DOHH2 (cell line): Measurements from ENCODE around the gene TXNDC11.
A peak's percentile ranks its signal among the peaks of the same experiment; 100 is the strongest.

ENCODE experiments used
- H3F3A ChIP-seq: fragments of 200-600 bp; sonication (generic), shearing (Covaris generic); 2 replicates; pipeline ENCODE4 v1.6.0; 2016; ENCODE audit warnings: antibody characterized with exemption, mild to moderate bottlenecking; ENCODE audit not compliant: control insufficient read depth, insufficient read depth
- H3K27ac ChIP-seq: fragments of 200-600 bp; sonication (generic); 2 replicates; pipeline ENCODE4 v1.5.1; 2014; ENCODE audit warnings: low read depth, mild to moderate bottlenecking, low read length, moderate library complexity
- H3K27me3 ChIP-seq: fragments of 200-600 bp; sonication (generic); 2 replicates; pipeline ENCODE4 v1.6.1; 2014; ENCODE audit warnings: mild to moderate bottlenecking, low read length, mixed read lengths; ENCODE audit not compliant: control insufficient read depth
- H3K36me3 ChIP-seq: fragments of 200-600 bp; sonication (generic); 2 replicates; pipeline ENCODE4 v1.6.1; 2014; ENCODE audit warnings: mild to moderate bottlenecking, low read length, moderate library complexity, mixed read lengths; ENCODE audit not compliant: control insufficient read depth
- H3K4me1 ChIP-seq: fragments of 200-600 bp; sonication (generic); 2 replicates; pipeline ENCODE4 v1.6.1; 2014; ENCODE audit warnings: mild to moderate bottlenecking, low read length, mixed read lengths; ENCODE audit not compliant: control insufficient read depth
- H3K4me2 ChIP-seq: fragments of 200-600 bp; sonication (generic); 2 replicates; pipeline ENCODE4 v1.6.0; 2014; ENCODE audit warnings: mild to moderate bottlenecking, low read length, moderate library complexity
- H3K4me3 ChIP-seq: fragments of 200-600 bp; sonication (generic); 2 replicates; pipeline ENCODE4 v1.5.1; 2014; ENCODE audit warnings: mild to moderate bottlenecking, low read length, mixed read lengths
- H3K79me2 ChIP-seq: fragments of 200-600 bp; sonication (generic); 2 replicates; pipeline ENCODE4 v1.6.1; 2014; ENCODE audit warnings: mild to moderate bottlenecking, low read length, mixed read lengths; ENCODE audit not compliant: control insufficient read depth
- H3K9me2 ChIP-seq: fragments of 200-600 bp; sonication (generic); replicated peaks from 2 replicates; pipeline ENCODE4 v1.6.1; 2014; ENCODE audit warnings: mild to moderate bottlenecking, low read length, mixed read lengths; ENCODE audit not compliant: control insufficient read depth
- H3K9me3 ChIP-seq: fragments of 200-600 bp; sonication (generic); 2 replicates; pipeline ENCODE4 v1.6.1; 2014; ENCODE audit warnings: antibody characterized with exemption, low read length, mixed read lengths; ENCODE audit not compliant: control insufficient read depth, insufficient read depth
- H4K20me1 ChIP-seq: fragments of 200-600 bp; sonication (generic); 2 replicates; pipeline ENCODE4 v1.6.0; 2014; ENCODE audit warnings: low read depth, mild to moderate bottlenecking, antibody characterized with exemption, low read length, moderate library complexity; ENCODE audit not compliant: control insufficient read depth, insufficient read depth
- EZH2phosphoT487 ChIP-seq: fragments of 200-600 bp; sonication (generic); IDR thresholded peaks from 2 replicates; pipeline ENCODE4 v1.6.1; 2017; ENCODE audit warnings: borderline replicate concordance, mild to moderate bottlenecking, antibody characterized with exemption, low read length, moderate library complexity, mixed read lengths
- TF ChIP-seq, protein P1 (sequence below): fragments of 200-600 bp; sonication (generic); IDR thresholded peaks from one replicate; pipeline ENCODE4 v1.5.1; 2014; ENCODE audit warnings: antibody characterized with exemption, mild to moderate bottlenecking, low read depth, low read length; ENCODE audit not compliant: poor library complexity, severe bottlenecking

The TXNDC11 gene

DNA sequence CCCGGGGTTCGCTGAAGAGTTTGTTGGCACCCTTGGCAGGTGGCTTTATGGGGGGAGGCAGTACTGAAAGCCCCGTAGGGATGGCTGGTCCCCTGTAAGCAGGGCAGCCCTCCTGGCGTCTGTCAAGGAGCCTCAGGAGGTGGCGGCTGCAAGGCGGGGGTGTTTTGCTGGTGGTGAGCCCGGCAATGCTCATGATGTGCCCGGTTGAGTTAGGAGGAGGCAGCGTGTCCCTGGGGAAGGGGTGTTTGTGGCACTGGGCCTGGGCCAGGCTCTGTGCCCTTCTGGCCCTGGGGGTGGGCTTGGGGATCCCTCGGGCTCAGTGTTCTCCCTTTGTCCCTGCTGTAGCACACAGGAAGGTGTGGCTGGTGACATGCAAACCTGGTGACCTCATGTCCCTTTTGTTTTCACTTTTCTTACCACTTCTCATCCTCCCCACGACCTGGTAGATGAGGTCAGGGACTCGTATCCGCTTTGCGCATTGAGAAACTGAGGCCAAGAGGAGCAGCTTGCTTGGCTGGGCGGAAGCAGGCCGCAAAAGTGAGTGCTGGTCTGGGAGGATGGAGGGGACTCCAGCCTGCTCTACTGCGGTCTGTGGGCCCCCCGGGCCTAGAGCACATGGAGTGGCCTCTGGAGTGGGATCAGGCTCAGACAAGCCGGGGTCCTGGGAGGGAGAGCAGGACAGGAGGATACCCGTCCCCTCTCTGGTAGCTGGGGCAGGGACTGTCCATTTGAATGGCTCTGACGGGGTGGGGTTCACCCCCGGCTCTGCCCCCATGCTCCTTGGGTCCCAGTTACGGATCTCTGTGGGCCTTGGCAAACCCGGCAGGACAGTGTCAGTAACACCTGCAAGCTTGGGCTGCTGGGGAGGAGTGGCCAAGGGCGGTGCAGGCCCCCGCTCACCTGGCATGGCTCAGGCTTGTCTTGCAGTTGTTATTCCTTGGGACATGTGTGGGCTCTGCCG lies 72.2 kb downstream of the TXNDC11 start:
- Histone ChIP-seq H3K9me3 (no peaks in the 10 kb centered on the region), H4K20me1 (no peaks in the 10 kb centered on the region), H3K27me3 (peaks cover 11% of the 10 kb centered on the region), H3F3A (peaks cover 10% of the 10 kb centered on the region), H3K79me2 (peaks cover 42% of the 10 kb centered on the region), H3K4me2 (peak overlapping the region; percentile 86), H3K4me1 (peaks cover 86% of the 10 kb centered on the region), H3K9me2 (no peaks in the 10 kb centered on the region), H3K4me3 (peak overlapping the region; percentile 78), H3K36me3 (no peaks in the 10 kb centered on the region), H3K27ac (no peak overlapping the region)
- no peak for TF ChIP-seq EZH2phosphoT487
- TF ChIP-seq, protein P1, sequence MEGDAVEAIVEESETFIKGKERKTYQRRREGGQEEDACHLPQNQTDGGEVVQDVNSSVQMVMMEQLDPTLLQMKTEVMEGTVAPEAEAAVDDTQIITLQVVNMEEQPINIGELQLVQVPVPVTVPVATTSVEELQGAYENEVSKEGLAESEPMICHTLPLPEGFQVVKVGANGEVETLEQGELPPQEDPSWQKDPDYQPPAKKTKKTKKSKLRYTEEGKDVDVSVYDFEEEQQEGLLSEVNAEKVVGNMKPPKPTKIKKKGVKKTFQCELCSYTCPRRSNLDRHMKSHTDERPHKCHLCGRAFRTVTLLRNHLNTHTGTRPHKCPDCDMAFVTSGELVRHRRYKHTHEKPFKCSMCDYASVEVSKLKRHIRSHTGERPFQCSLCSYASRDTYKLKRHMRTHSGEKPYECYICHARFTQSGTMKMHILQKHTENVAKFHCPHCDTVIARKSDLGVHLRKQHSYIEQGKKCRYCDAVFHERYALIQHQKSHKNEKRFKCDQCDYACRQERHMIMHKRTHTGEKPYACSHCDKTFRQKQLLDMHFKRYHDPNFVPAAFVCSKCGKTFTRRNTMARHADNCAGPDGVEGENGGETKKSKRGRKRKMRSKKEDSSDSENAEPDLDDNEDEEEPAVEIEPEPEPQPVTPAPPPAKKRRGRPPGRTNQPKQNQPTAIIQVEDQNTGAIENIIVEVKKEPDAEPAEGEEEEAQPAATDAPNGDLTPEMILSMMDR = no peak

DNA sequence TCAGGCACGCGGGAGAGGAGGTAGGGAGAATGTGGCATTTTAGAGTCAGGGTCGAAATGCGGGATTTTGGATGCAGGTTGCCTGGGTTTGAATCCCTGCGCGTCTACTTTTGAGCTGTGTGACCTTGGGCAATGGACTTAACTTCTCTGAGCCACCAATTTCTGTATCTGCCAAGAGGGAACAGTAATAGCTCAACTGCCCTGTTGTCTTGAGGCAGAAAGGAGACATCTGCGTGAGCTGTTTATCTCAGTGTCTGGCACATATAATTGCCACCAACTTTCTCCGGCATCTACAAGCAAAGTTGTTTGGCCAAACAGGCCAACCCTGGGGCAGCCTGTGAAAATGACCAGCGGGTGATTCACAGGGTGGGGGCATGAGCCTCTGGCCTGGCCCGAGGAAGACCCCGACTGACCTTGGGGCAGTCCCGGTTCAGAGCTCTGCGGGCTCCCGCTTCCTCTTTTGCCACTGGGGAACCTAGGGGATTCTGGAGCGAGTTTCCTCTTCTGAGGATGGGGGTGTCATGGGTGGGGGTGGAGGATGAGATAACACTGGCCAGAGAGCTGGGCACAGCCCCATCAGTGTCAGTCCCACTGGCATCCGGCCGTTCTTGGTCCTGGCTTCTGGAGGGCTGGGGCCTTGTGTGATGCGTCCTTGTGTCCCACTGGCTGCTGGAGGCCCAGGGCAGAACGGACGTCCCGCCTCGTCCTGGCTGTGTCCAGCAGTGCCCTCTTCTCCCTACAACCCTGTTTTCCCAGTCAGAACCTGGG lies 73.1 kb downstream of the TXNDC11 start:
- H3K9me3 ChIP-seq = no peaks in the 10 kb centered on the region
- H3K4me3 ChIP-seq = peak overlapping the region; percentile 78
- peak overlapping the region; percentile 86 for H3K4me2 ChIP-seq
- H3K79me2 ChIP-seq = peaks cover 42% of the 10 kb centered on the region
- no peaks in the 10 kb centered on the region for H3K36me3 ChIP-seq
- H3F3A ChIP-seq = peaks cover 10% of the 10 kb centered on the region
- H3K27ac ChIP-seq = no peak overlapping the region
- peaks cover 11% of the 10 kb centered on the region for H3K27me3 ChIP-seq
- no peaks in the 10 kb centered on the region for H4K20me1 ChIP-seq
- H3K4me1 ChIP-seq = peaks cover 90% of the 10 kb centered on the region
- TF ChIP-seq, protein P1 = no peak
- no peak for TF ChIP-seq EZH2phosphoT487
- no peaks in the 10 kb centered on the region for H3K9me2 ChIP-seq

GRCh38 chr16:11668623-11669379 lies 73.9 kb downstream of the TXNDC11 start:
- Histone ChIP-seq H3K9me3 (no peaks in the 10 kb centered on the region), H3K4me1 (peaks cover 91% of the 10 kb centered on the region), H4K20me1 (no peaks in the 10 kb centered on the region), H3K27ac (no peak overlapping the region), H3K27me3 (peaks cover 11% of the 10 kb centered on the region), H3F3A (peaks cover 7% of the 10 kb centered on the region), H3K79me2 (peaks cover 42% of the 10 kb centered on the region), H3K36me3 (no peaks in the 10 kb centered on the region), H3K4me2 (peak overlapping the region; percentile 86), H3K4me3 (peak overlapping the region; percentile 78), H3K9me2 (no peaks in the 10 kb centered on the region)
- no peak for TF ChIP-seq EZH2phosphoT487
- TF ChIP-seq, protein P1 = no peak
